Choroid plexus epithelial cell (primary cell): ENCODE measurements around the gene SPOCK1.
"Not testable (repeated sequence)": the region's sequence is repeated elsewhere in the genome, so short reads cannot be mapped to it uniquely, and the experiment has no call there.

ENCODE experiments used
- DNase-seq: peaks from one replicate; pipeline ENCODE4 v3.0.0-alpha.2; 2010; ENCODE audit warnings: low read depth
- H3K4me3 ChIP-seq: 2 replicates; pipeline ENCODE4 v1.5.1; 2011; ENCODE audit warnings: low read depth, mild to moderate bottlenecking, control low read depth, low read length, moderate library complexity
- TF ChIP-seq, protein P1 (sequence below): conservative IDR thresholded peaks from 2 replicates; pipeline ENCODE4 v1.5.1; 2011; ENCODE audit warnings: low read depth, mild to moderate bottlenecking, control low read depth, inconsistent platforms, low read length, moderate library complexity

The SPOCK1 gene

DNA sequence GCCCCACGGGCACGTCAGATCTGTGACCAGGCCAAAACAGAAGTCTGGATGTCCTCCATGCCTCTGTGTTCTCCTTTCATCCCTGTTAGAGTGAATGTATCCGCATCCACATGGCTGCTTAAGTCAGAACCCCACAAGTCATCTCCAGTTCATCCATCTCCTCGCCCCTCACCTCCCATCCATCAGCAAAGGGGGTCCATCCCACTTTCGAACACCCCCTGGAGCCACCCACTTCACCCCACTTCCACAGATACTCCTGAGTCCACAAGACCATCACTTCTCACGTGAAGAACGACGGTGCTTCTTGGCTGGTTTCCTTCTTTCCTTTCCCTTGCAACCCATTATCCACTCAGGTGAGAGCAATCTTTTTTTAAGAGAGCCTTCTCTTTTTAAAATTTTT lies 3.5 kb upstream of the SPOCK1 start:
- no peak for DNase-seq
- H3K4me3 ChIP-seq: no peak overlapping the region
- TF ChIP-seq, protein P1, sequence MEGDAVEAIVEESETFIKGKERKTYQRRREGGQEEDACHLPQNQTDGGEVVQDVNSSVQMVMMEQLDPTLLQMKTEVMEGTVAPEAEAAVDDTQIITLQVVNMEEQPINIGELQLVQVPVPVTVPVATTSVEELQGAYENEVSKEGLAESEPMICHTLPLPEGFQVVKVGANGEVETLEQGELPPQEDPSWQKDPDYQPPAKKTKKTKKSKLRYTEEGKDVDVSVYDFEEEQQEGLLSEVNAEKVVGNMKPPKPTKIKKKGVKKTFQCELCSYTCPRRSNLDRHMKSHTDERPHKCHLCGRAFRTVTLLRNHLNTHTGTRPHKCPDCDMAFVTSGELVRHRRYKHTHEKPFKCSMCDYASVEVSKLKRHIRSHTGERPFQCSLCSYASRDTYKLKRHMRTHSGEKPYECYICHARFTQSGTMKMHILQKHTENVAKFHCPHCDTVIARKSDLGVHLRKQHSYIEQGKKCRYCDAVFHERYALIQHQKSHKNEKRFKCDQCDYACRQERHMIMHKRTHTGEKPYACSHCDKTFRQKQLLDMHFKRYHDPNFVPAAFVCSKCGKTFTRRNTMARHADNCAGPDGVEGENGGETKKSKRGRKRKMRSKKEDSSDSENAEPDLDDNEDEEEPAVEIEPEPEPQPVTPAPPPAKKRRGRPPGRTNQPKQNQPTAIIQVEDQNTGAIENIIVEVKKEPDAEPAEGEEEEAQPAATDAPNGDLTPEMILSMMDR: no peak

DNA sequence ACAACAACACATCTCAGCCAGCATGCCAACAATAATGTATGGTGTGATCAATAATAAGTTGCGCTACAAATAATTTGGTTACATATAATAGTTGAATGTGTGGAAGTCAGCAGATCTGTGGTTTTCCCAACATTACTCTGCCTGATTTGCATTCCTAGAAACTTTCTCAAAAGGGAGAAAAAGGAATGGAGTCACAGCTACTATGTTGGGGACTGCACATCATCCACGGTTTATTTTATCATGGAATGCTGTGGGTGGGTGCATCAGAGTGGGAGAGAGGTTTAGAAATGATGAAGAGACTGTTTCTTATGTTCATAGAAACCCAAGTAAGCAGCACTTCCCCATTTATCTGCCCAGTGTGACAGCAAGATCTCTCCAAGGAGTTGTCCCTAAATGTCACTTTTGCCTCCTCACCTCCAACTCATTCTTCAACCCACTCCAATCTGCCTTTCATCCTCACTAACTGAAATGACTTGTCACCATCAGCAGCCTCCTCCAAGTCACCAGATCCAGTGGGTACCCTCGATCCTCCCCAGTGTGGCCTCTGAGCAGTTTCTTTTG lies 2.8 kb upstream of the SPOCK1 start:
- TF ChIP-seq, protein P1: no peak
- no peak overlapping the region for H3K4me3 ChIP-seq
- DNase-seq: no peak

DNA sequence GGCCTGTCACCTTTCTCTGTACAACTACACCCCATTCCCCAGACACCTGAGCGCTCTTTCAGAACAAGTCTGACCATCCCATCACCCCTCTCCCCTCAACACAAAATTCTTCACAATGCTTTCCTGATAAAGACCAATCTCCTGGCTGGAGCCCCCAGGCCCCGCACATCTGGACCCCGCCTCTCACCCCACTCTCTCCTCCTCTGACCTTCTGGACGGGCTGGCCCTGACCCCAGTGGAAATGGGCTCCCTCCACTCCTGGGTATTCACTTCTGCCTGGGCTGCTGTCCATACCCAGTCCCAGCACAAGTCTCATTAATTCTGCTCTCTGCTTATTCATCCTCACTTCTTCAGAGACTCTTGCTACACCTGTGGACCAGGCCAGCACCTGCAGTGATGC lies 2.1 kb upstream of the SPOCK1 start:
- TF ChIP-seq, protein P1: no peak
- DNase-seq: no peak

DNA sequence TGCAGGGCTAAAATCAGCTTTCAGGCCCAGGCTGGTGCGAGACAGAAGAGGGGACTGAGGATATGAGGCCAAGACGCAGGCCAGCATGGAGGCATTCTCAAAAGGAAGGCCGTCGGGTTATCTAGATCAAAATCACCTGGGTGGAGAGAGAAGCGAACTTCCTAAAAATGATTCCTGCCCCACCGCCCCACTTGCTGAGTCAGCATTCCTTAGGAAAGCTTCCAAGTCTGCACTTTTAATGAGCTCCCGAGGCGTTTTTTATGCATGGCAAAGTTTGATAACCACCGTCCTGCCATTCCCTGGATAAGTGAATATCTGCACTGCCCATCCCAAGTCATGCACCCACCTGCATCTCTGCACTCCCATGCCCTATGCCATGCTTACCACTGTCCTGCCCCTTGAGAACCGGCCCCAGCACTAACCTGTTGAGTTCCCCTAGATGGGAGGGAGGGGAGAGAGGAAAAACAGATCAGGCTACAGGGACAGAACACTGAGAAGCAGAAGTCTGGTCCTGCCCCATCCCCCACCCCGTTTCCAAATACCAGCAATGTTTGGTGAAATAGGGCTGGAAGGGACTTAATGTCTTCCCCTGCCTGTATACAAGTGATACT lies 1.6 kb upstream of the SPOCK1 start:
- no peak for DNase-seq
- TF ChIP-seq, protein P1: no peak
- H3K4me3 ChIP-seq: no peak overlapping the region

More for the DNA sequence above, 2.1 kb upstream of the SPOCK1 start:
- H3K4me3 ChIP-seq: no peak overlapping the region

DNA sequence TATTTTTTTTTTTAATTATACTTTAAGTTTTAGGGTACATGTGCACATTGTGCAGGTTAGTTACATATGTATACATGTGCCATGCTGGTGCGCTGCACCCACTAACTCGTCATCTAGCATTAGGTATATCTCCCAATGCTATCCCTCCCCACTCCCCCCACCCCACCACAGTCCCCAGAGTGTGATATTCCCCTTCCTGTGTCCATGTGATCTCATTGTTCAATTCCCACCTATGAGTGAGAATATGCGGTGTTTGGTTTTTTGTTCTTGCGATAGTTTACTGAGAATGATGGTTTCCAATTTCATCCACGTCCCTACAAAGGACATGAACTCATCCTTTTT lies 351 bp upstream of the SPOCK1 start:
- DNase-seq, H3K4me3 ChIP-seq: not testable (repeated sequence)

DNA sequence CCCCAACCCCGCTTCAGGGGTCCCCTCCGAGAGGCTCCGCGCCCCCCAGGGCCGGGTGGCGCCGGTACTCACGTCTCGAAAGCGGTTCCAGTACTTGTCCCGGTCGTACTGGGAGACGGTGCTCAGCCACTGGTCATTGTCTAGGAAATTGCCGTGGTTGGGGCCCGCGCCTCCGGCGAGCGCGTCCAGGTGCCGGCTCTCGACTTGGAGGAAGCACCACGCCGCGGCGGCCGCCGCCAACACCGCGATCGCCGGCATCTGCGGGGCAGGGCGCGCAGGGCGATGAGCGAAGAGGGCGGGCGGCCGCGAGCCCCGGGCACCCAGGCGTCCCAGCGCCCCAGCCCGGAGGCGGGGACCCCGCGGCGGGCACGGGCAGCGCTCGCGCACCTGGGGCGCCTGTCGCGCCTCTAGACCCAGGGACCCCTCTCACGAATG lies 808 bp downstream of the SPOCK1 start:
- TF ChIP-seq, protein P1: no peak
- DNase-seq: peak; percentile 4
- H3K4me3 ChIP-seq: peak overlapping the region; percentile 42

DNA sequence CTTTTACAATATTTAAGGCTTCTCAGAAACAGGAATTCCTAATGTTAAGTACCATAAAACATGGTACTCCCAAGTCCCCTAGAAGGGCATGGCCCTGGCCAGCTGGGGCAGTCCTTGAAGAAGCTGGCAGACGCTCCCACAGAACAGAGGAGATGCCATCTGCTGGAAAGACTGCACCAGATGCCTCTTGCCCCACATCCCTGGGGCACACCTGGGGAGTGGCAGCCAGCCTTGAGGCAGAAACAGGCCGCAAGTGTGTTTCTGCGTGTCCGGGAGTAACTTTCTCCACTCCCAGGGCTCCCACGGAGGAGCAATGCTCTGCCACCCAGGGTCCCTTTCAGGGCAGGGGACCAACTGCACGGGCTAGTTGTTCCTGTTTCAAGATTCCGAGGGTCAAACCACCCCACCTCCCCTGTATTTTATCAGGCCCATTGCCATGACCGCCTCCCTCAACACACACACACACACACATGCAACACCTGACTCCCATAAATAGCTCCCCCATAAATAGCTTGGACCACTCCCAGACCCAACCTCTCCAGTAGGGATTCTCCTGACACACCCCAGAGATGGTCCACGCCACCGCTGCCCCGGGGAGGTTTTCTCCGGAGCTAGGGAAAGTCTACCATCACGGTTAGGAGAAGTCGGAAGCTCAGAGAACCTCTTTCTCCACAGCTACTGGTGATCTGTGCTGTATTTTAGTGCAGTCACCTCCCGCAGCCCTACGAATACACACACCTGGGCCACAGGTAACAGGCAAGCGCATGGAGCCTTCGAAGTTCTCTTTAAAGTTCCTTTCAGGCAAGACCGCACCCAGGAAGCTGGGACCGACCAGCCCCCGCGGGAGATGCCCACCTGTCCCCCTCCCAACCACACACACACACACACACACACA lies 1.5 kb downstream of the SPOCK1 start:
- TF ChIP-seq, protein P1: no peak
- H3K4me3 ChIP-seq: no peak overlapping the region
- DNase-seq: no peak
